OCI-LY1 (cell line): ENCODE results near the gene NDFIP1.

Source experiments
- H2AFZ ChIP-seq: fragments of 200-600 bp; sonication (generic), shearing (Covaris generic); 2 replicates; pipeline ENCODE4 v1.6.0; 2014; ENCODE audit warnings: antibody characterized with exemption, mild to moderate bottlenecking, low read length
- H3F3A ChIP-seq: fragments of 200-600 bp; sonication (generic), shearing (Covaris generic); 2 replicates; pipeline ENCODE4 v1.6.0; 2014; ENCODE audit warnings: mild to moderate bottlenecking, antibody characterized with exemption, low read length, moderate library complexity; ENCODE audit not compliant: insufficient read depth
- H3K27ac ChIP-seq: fragments of 200-600 bp; sonication (generic); 2 replicates; pipeline ENCODE4 v1.5.1; 2014; ENCODE audit warnings: low read length, mixed run types, mild to moderate bottlenecking, low read depth; ENCODE audit not compliant: poor library complexity, severe bottlenecking
- H3K27me3 ChIP-seq: fragments of 200-600 bp; sonication (generic); 2 replicates; pipeline ENCODE4 v1.6.0; 2014; ENCODE audit warnings: antibody characterized with exemption, mild to moderate bottlenecking, low read length, moderate library complexity; ENCODE audit not compliant: insufficient read depth
- H3K36me3 ChIP-seq: fragments of 200-600 bp; sonication (generic); 2 replicates; pipeline ENCODE4 v1.6.1; 2014; ENCODE audit warnings: mild to moderate bottlenecking, antibody characterized with exemption, low read length, moderate library complexity, mixed read lengths; ENCODE audit not compliant: insufficient read depth
- H3K4me1 ChIP-seq: fragments of 200-600 bp; sonication (generic); 2 replicates; pipeline ENCODE4 v1.5.1; 2014; ENCODE audit warnings: mild to moderate bottlenecking, low read length, moderate library complexity; ENCODE audit not compliant: insufficient read depth, severe bottlenecking
- H3K4me2 ChIP-seq: fragments of 200-600 bp; sonication (generic), shearing (Covaris generic); 2 replicates; pipeline ENCODE4 v1.6.1; 2014; ENCODE audit warnings: low read length
- H3K4me3 ChIP-seq: fragments of 200-600 bp; sonication (generic); 2 replicates; pipeline ENCODE4 v1.5.1; 2014; ENCODE audit warnings: low read length, low read depth, mild to moderate bottlenecking, mixed read lengths; ENCODE audit not compliant: poor library complexity, severe bottlenecking
- H3K79me2 ChIP-seq: fragments of 200-600 bp; shearing (Covaris generic); 2 replicates; pipeline ENCODE4 v1.6.1; 2016; ENCODE audit warnings: mixed run types, low read length, mixed read lengths; ENCODE audit not compliant: insufficient read depth
- H3K9ac ChIP-seq: fragments of 200-600 bp; sonication (generic), shearing (Covaris generic); 2 replicates; pipeline ENCODE4 v1.6.1; 2014; ENCODE audit warnings: mild to moderate bottlenecking, low read length, mixed read lengths
- H3K9me2 ChIP-seq: fragments of 200-600 bp; sonication (generic), shearing (Covaris generic); 2 replicates; pipeline ENCODE4 v1.6.1; 2014; ENCODE audit warnings: low read depth, mild to moderate bottlenecking, low read length, mixed read lengths
- H3K9me3 ChIP-seq: fragments of 200-600 bp; shearing (Covaris generic); 2 replicates; pipeline ENCODE4 v1.6.1; 2014; ENCODE audit warnings: low read length, mixed read lengths
- H4K20me1 ChIP-seq: fragments of 200-600 bp; sonication (generic), shearing (Covaris generic); 2 replicates; pipeline ENCODE4 v1.6.0; 2016; ENCODE audit warnings: mild to moderate bottlenecking, low read length; ENCODE audit not compliant: insufficient read depth
- EZH2 ChIP-seq: fragments of 200-600 bp; sonication (generic), shearing (Covaris generic); IDR thresholded peaks from 2 replicates; pipeline ENCODE4 v1.8.0; 2017; ENCODE audit warnings: borderline replicate concordance, mixed run types, mild to moderate bottlenecking, antibody characterized with exemption, low read length, moderate library complexity, mixed read lengths
- TF ChIP-seq, protein P1 (sequence below): fragments of 200-600 bp; sonication (generic), shearing (Covaris generic); IDR thresholded peaks from 2 replicates; pipeline ENCODE4 v1.5.1; 2017; ENCODE audit warnings: mild to moderate bottlenecking, antibody characterized with exemption, low read length, moderate library complexity, mixed read lengths

Gene NDFIP1

DNA sequence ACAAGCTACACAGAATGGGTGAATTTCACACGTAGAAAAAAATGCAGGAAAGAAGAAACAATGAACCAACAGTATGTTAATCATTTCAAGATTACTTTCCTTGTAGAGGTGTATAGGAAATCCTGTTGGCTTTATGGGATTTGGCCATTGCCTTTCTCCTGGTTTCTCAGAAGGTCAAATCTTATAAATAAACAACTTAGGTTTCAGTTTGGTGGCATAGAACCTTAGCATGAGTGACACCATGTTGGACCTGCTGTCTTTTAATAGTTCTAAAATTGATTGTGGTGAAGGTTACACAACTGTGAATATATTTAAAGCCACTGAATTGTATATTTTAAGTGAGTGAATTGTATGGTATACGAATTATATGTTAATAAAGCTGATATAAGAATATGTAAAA, 16.7 kb upstream of the NDFIP1 start:
- Histone ChIP-seq H3K36me3 (no peaks in the 10 kb centered on the region), H3K9me3 (no peaks in the 10 kb centered on the region), H3K4me3 (no peak overlapping the region), H3K27me3 (no peaks in the 10 kb centered on the region), H2AFZ (no peak overlapping the region), H3K4me1 (peaks cover 7% of the 10 kb centered on the region), H3F3A (no peaks in the 10 kb centered on the region), H3K4me2 (no peak overlapping the region), H3K9ac (no peak overlapping the region), H4K20me1 (no peaks in the 10 kb centered on the region), H3K79me2 (no peaks in the 10 kb centered on the region), H3K27ac (no peak overlapping the region), H3K9me2 (no peaks in the 10 kb centered on the region)
- TF ChIP-seq, protein P1, sequence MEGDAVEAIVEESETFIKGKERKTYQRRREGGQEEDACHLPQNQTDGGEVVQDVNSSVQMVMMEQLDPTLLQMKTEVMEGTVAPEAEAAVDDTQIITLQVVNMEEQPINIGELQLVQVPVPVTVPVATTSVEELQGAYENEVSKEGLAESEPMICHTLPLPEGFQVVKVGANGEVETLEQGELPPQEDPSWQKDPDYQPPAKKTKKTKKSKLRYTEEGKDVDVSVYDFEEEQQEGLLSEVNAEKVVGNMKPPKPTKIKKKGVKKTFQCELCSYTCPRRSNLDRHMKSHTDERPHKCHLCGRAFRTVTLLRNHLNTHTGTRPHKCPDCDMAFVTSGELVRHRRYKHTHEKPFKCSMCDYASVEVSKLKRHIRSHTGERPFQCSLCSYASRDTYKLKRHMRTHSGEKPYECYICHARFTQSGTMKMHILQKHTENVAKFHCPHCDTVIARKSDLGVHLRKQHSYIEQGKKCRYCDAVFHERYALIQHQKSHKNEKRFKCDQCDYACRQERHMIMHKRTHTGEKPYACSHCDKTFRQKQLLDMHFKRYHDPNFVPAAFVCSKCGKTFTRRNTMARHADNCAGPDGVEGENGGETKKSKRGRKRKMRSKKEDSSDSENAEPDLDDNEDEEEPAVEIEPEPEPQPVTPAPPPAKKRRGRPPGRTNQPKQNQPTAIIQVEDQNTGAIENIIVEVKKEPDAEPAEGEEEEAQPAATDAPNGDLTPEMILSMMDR, result no peak
- TF ChIP-seq EZH2, result no peak

DNA sequence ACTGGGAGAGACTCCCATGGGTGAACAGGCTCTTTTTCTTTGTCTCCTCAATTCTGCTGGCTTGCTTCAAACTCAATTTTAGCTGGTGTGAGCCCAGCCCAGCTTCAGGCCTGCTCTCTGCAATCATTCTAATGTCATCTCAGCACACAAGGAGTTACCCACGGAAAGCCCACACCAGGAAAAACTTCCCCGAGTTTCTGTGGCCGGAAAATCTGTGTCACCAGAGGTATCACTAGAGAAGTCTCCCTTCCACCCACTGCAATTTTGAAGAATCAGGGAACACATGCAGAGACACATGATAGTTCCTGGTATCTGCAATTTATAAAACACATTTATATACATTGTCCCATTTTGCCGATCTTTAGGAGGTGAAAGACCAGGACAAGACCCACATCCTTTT, 13.5 kb upstream of the NDFIP1 start:
- no peaks in the 10 kb centered on the region for H3K27me3 ChIP-seq
- TF ChIP-seq, protein P1, result no peak
- no peak for TF ChIP-seq EZH2
- H3K9me3 ChIP-seq, result no peaks in the 10 kb centered on the region
- peaks cover 7% of the 10 kb centered on the region for H3K4me1 ChIP-seq
- H3F3A ChIP-seq, result no peaks in the 10 kb centered on the region
- H3K9ac ChIP-seq, result no peak overlapping the region
- H3K4me2 ChIP-seq, result no peak overlapping the region
- H3K27ac ChIP-seq, result no peak overlapping the region
- no peak overlapping the region for H3K4me3 ChIP-seq
- H3K79me2 ChIP-seq, result no peaks in the 10 kb centered on the region
- H3K9me2 ChIP-seq, result no peaks in the 10 kb centered on the region
- no peak overlapping the region for H2AFZ ChIP-seq
- H3K36me3 ChIP-seq, result no peaks in the 10 kb centered on the region
- H4K20me1 ChIP-seq, result no peaks in the 10 kb centered on the region

DNA sequence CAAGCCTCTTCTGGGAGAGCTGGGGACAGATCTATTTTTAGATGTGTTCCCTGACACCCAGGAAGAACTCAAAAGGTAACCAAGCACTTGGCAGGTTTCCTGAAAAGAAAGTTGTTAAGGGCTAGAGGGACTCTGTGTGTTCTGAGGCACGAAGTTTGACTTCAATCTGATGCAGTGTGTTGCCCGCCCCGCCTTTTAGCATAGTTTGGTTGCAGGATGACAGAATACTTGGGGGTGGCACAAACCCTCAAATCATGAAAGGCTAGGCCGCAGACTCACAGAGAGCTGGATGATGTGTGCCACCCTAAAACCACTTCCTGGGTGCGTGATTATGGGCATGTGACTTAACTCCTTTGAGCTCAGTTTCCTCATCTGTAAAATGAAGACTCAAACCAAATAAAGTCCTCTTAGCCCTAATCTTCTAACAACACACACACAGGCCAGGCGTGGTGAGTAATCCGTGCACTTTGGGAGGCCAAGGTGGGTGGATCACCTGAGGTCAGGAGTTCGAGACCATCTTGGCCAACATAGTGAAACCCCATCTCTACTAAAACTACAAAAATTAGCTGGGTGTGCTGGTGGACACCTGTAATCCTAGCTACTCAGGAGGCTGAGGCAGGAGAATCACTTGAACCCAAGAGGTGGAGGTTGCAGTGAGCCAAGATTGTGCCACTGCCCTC, 12.8 kb upstream of the NDFIP1 start:
- Histone ChIP-seq H3K36me3 (no peaks in the 10 kb centered on the region), H3K9me2 (no peaks in the 10 kb centered on the region), H3K27me3 (no peaks in the 10 kb centered on the region), H3K9me3 (no peaks in the 10 kb centered on the region), H2AFZ (no peak overlapping the region), H4K20me1 (no peaks in the 10 kb centered on the region), H3K4me2 (no peak overlapping the region), H3K27ac (no peak overlapping the region), H3F3A (no peaks in the 10 kb centered on the region), H3K9ac (no peak overlapping the region), H3K4me3 (no peak overlapping the region), H3K79me2 (no peaks in the 10 kb centered on the region), H3K4me1 (peaks cover 7% of the 10 kb centered on the region)
- TF ChIP-seq, protein P1, result no peak
- TF ChIP-seq EZH2, result no peak
